ENCODE measurements around the gene RPGR. TPM values are rescaled to one million over a fixed set of nuclear protein-coding genes. Genes with fewer than 3 reads are reported as not detected.

The RPGR gene
- total RNA-seq, 1 experiment from 2014 or later = 7.2 TPM

Small RNAs within 50 kb of the gene (small RNA-seq; reads per million reads assigned to genes)
- not detected for gene RF00322

Other genes with a start within 250 kb of the RPGR start
- 151 and 170 TPM in 2 replicates for gene SRPX, start 106.6 kb downstream of the RPGR start, total RNA-seq (2014; rRNA removed; shearing (Covaris generic))
- gene OTC, start 25.1 kb upstream of the RPGR start, total RNA-seq (2014; rRNA removed; shearing (Covaris generic)) = not detected in 2 replicates
- gene TSPAN7, start 234.0 kb upstream of the RPGR start, total RNA-seq (2014; rRNA removed; shearing (Covaris generic)) = 0.23 TPM in 1 of 2 replicates, not detected in the other